Measurements from ENCODE around the gene OR5M8.

DNA sequence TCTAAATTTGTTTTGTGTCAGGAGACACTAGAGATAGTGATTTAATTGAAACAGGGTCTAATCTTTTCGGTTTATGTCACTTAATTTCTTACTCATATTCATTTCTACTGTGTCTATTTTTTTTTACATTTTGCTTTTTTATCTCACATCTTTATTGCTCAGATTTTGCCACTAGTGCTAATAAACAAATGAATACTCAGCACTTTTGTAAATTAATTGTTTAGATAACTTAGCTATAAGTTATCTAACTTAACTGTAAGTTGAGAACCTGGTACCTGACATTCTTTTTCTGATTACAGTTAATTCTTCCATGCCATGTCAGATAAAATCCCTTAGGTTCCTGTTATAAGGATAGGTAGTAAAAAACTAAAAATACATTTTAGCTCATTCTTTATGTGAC is 22.1 kb upstream of the OR5M8 start:
- no peak for TF ChIP-seq POLR2A (IDR thresholded peaks at IDR 0.05; ENCODE audit: low read depth, low read length)
- no peak for TF ChIP-seq POLR2AphosphoS5 (IDR thresholded peaks at IDR 0.05; ENCODE audit: low read depth, low read length)
